Esophagus (tissue), 2 donors: ENCODE data around the gene DPYSL4. TPM values are rescaled to one million over a fixed set of nuclear protein-coding genes. Genes with fewer than 3 reads are reported as not detected.

Experiments
- H3K27ac ChIP-seq, 2 donors: one replicate each; pipeline ENCODE4 v1.5.1; 2013; ENCODE audit warnings: low read depth in 2 of 2, mild to moderate bottlenecking in 2 of 2, inconsistent platforms in 1 of 2, low read length in 1 of 2, moderate library complexity in 1 of 2
- H3K27me3 ChIP-seq, 2 donors: one replicate each; pipeline ENCODE4 v1.6.1; 2013; ENCODE audit warnings: low read length in 2 of 2, control low read depth in 1 of 2, mild to moderate bottlenecking in 1 of 2; ENCODE audit not compliant: insufficient read depth in 2 of 2, control insufficient read depth in 1 of 2
- H3K36me3 ChIP-seq, 2 donors: one replicate each; pipeline ENCODE4 v1.6.1; 2013; ENCODE audit warnings: low read length in 1 of 2; ENCODE audit not compliant: control insufficient read depth in 2 of 2, insufficient read depth in 2 of 2
- H3K4me1 ChIP-seq, 2 donors: one replicate each; pipeline ENCODE4 v1.6.1; 2013; ENCODE audit warnings: low read length in 1 of 2; ENCODE audit not compliant: control insufficient read depth in 2 of 2, insufficient read depth in 2 of 2
- H3K4me3 ChIP-seq, 2 donors: one replicate each; pipeline ENCODE4 v1.5.1; 2013; ENCODE audit warnings: low read length in 2 of 2, mild to moderate bottlenecking in 2 of 2, low read depth in 1 of 2, moderate library complexity in 1 of 2
- H3K9me3 ChIP-seq, 2 donors: one replicate each; pipeline ENCODE4 v1.6.1; 2013; ENCODE audit warnings: mild to moderate bottlenecking in 2 of 2, low read depth in 1 of 2, low read length in 1 of 2, moderate library complexity in 1 of 2; ENCODE audit not compliant: control insufficient read depth in 2 of 2, insufficient read depth in 1 of 2
- WGBS, 2 donors: extraction: QIAGEN DNeasy Blood & Tissue Kit; methylation state at CpG; one replicate each; pipeline ENCODE4 v1.1.7; 2013; 5-methylcytosine and 5-hydroxymethylcytosine counted together
- polyA plus RNA-seq, 2 donors: library from polyadenylated mRNA; stranded (reverse); fragments of 200-250 nt; gene quantifications; one replicate each; pipeline ENCODE4 v1.2.3, GENCODE V29; 2013
- donor health status: healthy with polysubstance abuse.
- donor health status: Bipolar disorder and iron deficiency.

DPYSL4 gene
- polyA plus RNA-seq, 2 donors = 0.26 to 0.52 TPM

DNA sequence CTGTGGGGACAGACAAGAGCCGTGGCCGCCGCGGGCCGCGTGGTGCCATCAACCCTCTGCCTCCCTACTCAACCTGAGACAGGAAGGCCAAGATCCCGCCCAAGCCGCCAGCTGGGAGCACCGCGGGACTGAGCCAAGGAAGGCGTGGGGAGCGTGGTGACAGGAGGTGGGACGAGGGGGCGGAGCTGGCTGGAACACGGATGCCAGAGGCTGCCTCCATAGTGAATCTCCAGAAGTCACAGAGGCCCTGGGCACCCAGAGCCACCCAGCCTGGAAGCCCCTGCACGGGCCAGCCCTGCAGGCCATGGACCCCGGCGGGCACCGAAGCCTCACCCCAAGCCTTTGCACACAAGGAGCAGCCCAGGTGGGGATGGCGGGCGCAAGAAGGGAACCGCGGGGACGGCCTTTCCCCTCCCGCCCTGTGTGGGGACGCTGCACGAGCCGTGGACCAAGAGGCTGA is 18.1 kb upstream of the DPYSL4 start:
- no peak overlapping the region for H3K4me3 ChIP-seq
- H3K27me3 ChIP-seq = no peaks in the 10 kb centered on the region
- no peaks in the 10 kb centered on the region for H3K4me1 ChIP-seq
- H3K9me3 ChIP-seq = peaks cover 0 to 4% of the 10 kb centered on the region in 2 donors
- H3K36me3 ChIP-seq = peaks cover 0 to 3% of the 10 kb centered on the region in 2 donors
- H3K27ac ChIP-seq = no peak overlapping the region
- WGBS, 2 donors = 67 to 78% methylated on average over 27 to 28 of the region's 28 CpGs

DNA sequence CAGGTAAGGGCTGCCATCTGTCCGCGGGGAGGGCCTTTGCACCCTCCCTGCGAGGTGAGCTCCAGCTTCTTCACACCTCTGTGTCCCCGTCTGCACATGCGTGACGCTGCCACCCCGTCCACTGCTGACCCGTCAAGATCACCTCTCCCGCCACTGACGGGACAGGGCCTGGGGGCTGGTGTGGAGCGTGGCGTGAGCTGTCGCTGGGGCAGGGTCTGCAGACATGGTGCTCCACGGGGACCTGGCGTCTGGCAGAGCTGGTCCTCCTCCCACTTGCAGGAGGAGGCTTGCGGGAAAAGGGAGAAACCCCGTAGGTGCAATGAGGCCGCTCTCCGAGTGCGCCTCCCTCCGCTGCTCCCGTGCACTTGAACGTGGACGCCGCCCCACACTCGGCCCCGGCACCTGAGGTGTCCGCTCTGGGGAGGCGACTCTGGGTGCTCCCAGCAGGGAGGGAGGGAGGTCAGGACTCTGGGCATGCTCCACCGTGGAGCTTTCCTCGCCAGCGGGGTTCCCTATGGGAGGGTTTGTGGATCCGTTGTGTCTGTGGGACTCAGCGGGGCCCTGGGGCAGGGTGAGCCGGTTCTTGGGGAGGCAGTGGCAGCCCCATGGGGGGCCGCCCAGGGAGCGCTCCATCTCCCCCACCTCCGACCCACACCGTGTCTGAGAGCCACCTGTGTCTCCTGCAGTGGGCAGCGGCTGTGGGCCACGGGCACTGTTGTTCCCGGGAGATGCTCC is 17.6 kb upstream of the DPYSL4 start:
- Histone ChIP-seq H3K36me3 (peaks cover 0 to 3% of the 10 kb centered on the region in 2 donors), H3K9me3 (peaks cover 0 to 4% of the 10 kb centered on the region in 2 donors)
- WGBS, 2 donors = 89 to 90% methylated on average over 42 of the region's 42 CpGs

DNA sequence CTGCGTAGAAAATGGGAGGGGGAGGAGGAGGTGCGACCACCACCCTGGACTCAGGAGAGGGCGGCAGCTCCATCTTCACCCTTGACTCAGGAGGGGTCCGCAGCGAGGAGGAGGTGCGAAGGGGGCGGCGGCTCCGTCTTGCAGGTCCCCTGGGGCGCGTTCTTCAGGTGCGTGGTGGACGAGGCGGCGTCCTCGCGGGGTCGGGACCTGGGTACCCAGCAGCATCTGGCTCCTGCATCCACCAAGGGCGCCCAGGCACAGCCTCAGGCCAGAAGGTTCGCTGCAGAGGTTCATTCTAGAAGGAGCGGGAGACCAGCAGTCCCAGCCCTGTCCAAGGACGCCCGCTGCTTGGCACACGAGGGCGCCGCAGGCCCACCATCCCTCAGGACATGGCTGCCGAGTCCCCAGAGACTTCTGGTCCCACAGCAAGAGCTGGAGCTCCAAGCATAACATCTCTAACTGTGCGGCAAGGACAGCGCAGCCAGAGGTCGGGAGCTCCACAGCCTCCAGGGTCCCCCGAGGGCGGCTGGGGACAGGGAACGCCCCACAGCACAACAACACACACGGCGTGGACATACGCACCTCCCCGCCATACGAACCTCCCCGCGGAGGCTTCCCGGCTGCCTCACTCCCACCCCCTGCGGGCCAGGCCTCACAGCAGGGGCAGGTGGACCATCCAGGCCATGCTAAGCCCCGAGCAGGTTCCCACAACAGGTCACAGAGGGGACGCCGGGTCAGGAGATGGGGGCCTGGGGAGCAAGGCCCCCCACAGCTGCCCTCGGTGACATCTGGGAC is 16.8 kb upstream of the DPYSL4 start:
- Histone ChIP-seq H3K36me3 (peaks cover 0 to 3% of the 10 kb centered on the region in 2 donors), H3K4me3 (no peak overlapping the region), H3K9me3 (peaks cover 0 to 4% of the 10 kb centered on the region in 2 donors), H3K27ac (no peak overlapping the region), H3K4me1 (no peaks in the 10 kb centered on the region), H3K27me3 (no peaks in the 10 kb centered on the region)
- WGBS, 2 donors = 86 to 89% methylated on average over 41 to 46 of the region's 46 CpGs

More for the DNA sequence above, 17.6 kb upstream of the DPYSL4 start:
- H3K4me1 ChIP-seq = no peaks in the 10 kb centered on the region
- H3K4me3 ChIP-seq = no peak overlapping the region
- H3K27me3 ChIP-seq = no peaks in the 10 kb centered on the region
- no peak overlapping the region for H3K27ac ChIP-seq

DNA sequence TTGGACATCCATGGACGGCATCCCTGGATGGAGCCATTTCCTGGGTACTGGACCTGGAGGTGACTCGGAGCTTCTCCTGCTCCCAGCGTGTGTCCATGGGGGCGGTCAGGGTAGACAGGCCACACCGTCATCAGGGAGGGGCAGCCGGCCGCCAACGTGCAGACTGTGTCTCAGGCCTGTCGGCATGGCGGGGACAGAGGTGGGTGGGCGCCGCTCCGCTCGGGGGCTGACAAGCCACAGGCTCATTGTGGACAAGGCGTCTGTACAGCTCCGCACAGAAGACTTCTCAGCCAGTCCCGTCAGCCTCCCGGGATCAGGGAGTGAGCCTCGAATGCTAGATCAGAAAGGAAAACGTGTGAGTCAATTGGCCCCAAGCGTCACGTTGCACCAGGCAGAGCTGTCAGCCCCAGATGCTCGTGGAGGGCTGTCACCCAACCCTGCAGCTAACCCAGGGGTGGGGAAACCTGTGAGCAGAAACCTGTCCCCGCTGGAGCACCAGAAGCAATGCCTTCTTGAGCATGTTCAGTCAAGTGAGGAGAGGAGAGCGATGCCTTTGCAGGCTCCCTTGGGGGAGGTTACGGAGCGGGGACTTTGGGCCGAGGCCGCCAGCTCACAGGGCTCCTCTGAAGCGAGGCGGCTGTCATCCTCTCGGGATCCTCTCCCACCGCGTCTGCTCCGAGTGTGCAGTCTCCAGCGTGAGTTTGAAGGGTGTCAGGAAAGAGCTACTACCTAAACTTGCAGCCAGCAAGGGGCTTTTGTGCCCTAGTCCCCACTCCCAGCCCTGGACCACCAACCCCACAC is 16.0 kb upstream of the DPYSL4 start:
- 67 to 72% methylated on average over 31 to 36 of the region's 36 CpGs for WGBS, 2 donors
- Histone ChIP-seq H3K27me3 (no peaks in the 10 kb centered on the region), H3K9me3 (peaks cover 0 to 4% of the 10 kb centered on the region in 2 donors), H3K27ac (no peak overlapping the region), H3K36me3 (peaks cover 0 to 3% of the 10 kb centered on the region in 2 donors), H3K4me1 (no peaks in the 10 kb centered on the region), H3K4me3 (no peak overlapping the region)

DNA sequence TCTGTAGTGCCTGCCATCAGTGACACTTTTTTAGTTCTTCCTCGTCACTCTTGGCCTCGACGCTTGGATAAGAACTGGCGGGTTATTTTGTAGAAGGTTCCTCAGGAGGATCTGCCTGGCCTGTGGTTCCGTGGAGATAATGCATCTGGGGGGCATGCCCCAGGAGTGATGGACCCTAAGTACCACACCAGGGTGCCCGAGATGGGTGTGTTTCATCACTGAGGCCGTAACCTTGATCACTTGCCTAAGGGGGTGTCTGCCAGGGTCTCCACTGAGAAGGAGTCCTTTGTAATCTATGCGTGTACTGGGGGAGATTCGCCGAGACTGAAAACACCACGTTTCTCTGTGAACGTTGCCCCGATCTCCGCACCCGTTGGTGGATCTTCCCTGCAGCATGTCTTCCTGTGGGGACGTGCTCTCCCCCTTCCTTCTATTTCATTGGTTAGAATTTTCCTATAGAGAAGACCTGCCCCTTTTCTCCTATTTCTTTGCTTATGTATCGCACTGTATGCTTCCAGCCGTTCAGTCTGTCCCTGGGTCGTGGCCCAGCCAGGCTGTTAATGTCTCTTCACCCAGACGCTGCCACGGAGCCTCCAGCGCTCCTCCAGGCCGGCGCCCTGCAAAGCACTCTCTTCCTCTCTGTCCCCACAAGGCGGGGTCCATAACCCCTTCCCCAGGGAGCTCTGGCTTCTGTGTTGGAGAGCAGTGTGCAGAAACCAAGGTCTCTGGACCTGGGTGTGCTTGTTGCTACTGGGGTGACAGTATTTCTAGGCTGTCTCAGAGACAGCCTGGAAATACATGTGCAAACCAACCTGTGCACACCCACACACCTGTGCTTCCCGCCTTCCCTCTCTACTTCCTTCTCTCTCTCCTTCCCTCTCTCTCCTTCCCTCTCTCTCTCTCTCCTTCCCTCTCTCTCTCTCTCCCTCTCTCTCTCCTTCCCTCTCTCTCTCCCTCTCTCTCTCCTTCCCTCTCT is 14.4 kb upstream of the DPYSL4 start:
- peaks cover 0 to 3% of the 10 kb centered on the region in 2 donors for H3K36me3 ChIP-seq
- H3K4me3 ChIP-seq = no peak overlapping the region
- H3K27ac ChIP-seq = no peak overlapping the region
- 55 to 59% methylated on average over 26 of the region's 26 CpGs for WGBS, 2 donors
- peaks cover 0 to 5% of the 10 kb centered on the region in 2 donors for H3K4me1 ChIP-seq
- peaks cover 0 to 6% of the 10 kb centered on the region in 2 donors for H3K9me3 ChIP-seq
- no peaks in the 10 kb centered on the region for H3K27me3 ChIP-seq

DNA sequence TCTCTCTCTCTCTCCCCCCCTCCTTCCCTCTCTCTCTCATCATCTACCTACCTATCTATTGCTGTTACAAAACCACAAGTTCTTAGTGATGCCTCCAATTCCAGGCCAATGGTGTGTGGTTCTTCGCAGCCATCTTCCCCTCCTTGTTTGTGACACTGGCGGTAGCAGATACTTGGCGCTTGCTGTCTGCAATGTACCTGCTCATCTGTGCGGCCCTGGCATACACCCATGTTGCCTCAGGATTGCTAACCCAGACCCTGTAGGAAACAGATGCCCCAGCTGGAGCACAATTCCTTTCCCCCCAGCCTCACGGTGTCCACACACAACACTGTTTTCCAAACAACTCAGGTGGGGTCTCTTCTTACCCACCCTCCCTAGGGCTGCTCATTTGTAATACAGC is 13.6 kb upstream of the DPYSL4 start:
- Histone ChIP-seq H3K36me3 (no peaks in the 10 kb centered on the region), H3K9me3 (peaks cover 0 to 7% of the 10 kb centered on the region in 2 donors), H3K4me1 (peaks cover 0 to 5% of the 10 kb centered on the region in 2 donors), H3K27me3 (no peaks in the 10 kb centered on the region), H3K27ac (no peak overlapping the region), H3K4me3 (no peak overlapping the region)
- WGBS, 2 donors = 77 to 91% methylated on average over 5 of the region's 5 CpGs

DNA sequence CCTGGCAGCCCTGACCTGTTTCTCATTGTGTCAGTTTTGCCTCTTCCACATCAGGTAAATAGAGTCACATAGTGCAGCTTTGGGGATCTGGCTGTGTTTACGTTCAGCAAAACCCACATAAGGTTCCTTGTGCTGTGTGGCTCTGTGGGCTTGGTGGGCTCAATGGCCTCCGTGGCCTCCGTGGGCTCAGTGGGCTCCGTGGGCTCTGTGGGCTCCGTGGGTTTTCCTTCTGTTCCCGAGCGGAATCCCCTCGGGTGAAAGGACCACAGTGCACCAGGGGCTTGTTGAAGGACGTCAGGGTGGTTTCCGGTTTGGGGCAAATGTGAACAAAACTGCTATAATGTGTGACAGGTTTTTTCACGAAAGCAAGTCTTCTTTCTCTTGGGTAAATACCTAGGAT is 12.5 kb upstream of the DPYSL4 start:
- Histone ChIP-seq H3K27me3 (no peaks in the 10 kb centered on the region), H3K27ac (no peak overlapping the region), H3K4me1 (peaks cover 0 to 5% of the 10 kb centered on the region in 2 donors), H3K36me3 (no peaks in the 10 kb centered on the region), H3K4me3 (no peak overlapping the region), H3K9me3 (peaks cover 0 to 7% of the 10 kb centered on the region in 2 donors)
- 86 to 89% methylated on average over 11 of the region's 11 CpGs for WGBS, 2 donors

DNA sequence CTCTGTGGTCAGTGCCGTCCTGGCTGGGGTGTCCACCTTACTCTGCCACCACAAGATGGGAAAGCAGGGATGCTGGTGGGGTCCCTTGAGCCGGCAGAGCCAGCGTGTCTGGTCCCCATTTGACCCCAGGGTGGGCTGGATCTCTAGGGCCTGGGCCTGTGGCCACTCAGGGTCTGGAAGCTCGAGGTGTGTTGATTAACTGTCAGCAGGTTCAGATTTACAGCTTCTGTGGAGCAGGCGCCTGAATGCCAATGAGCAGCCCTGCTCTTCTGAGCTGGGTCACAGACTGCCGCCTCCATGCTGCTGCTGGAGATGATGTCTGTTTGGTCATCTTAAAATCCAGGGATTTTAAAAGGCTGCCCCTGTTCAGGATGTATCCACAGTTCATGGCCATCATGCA is 11.3 kb upstream of the DPYSL4 start:
- Histone ChIP-seq H3K36me3 (no peaks in the 10 kb centered on the region), H3K4me3 (no peak overlapping the region), H3K27me3 (no peaks in the 10 kb centered on the region), H3K4me1 (peaks cover 0 to 5% of the 10 kb centered on the region in 2 donors), H3K9me3 (peaks cover 0 to 7% of the 10 kb centered on the region in 2 donors), H3K27ac (no peak overlapping the region)
- 49 to 52% methylated on average over 6 of the region's 6 CpGs for WGBS, 2 donors
